ENCODE data around the gene ATP8A2. TPM values are rescaled to one million over a fixed set of nuclear protein-coding genes. Genes with fewer than 3 reads are reported as not detected.

Gene ATP8A2
- total and polyA plus RNA-seq, 9 donors: 0.23 to 0.95 (median 0.35) TPM

Small RNAs within 50 kb of the gene (small RNA-seq; reads per million reads assigned to genes)
- gene RN7SL741P (not detected), gene RNU6-78P (not detected), gene RNY1P3 (not detected)

Other genes starting within 250 kb of the ATP8A2 start
- under 1 TPM in 3 of 7 donors, not detected in 4; under 0.01 to 0.05 (median 0.05) TPM for gene AMER2, start 199.7 kb upstream of the ATP8A2 start, total RNA-seq
- under 1 TPM in 1 of 2 donors, not detected in 1; 0.03 TPM for gene AMER2, start 199.7 kb upstream of the ATP8A2 start, polyA plus RNA-seq
- 10 to 100 TPM; 12.2 to 18.0 (median 13.7) TPM for gene MTMR6, start 84.5 kb upstream of the ATP8A2 start, total RNA-seq
- gene MTMR6, start 84.5 kb upstream of the ATP8A2 start, polyA plus RNA-seq: 10 to 100 TPM in 1 of 2 donors, 1 to 10 TPM in 1; 7.3 to 13.9 TPM
- gene NUP58, start 70.3 kb upstream of the ATP8A2 start, total RNA-seq: 10 to 100 TPM; 38.3 to 57.0 (median 44.6) TPM
- gene NUP58, start 70.3 kb upstream of the ATP8A2 start, polyA plus RNA-seq: 10 to 100 TPM; 15.3 to 21.8 TPM